Stimulated activated CD8-positive, alpha-beta memory T cell treated with anti-CD3 and anti-CD28 coated beads, Interleukin-12 subunit alpha, Interleukin-12 subunit beta, amount 100 ng/mL, for 4 hours (primary cell): ENCODE results near the gene DNASE2B.
"Not testable (repeated sequence)": the region's sequence is repeated elsewhere in the genome, so short reads cannot be mapped to it uniquely, and the experiment has no call there.

Source experiments
- DNase-seq: peaks from one replicate; pipeline ENCODE4 v3.0.0-alpha.2; 2020; ENCODE audit warnings: low read depth

DNASE2B gene

DNA sequence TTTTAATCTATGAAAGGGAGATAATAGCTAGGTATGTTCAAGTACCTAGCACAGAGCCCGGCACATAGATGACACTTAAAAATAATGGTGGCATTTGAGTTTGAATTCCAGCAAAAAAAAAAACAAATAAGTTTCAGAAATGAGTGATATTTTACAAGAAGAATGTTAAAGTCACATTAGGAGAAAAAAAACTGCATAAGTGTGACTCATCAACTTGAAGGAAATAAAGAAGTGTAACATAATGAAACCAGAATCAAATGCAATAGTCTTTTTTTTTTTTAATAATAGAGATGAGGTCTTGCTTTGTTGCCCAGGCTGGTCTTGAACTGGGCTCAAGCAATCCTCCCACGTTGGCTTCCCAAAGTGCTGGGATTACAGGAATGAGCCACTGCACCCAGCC is 17.1 kb downstream of the DNASE2B start:
- no peak for DNase-seq

GRCh38 chr1:84422909-84423308 is 24.6 kb downstream of the DNASE2B start:
- no peak for DNase-seq

DNA sequence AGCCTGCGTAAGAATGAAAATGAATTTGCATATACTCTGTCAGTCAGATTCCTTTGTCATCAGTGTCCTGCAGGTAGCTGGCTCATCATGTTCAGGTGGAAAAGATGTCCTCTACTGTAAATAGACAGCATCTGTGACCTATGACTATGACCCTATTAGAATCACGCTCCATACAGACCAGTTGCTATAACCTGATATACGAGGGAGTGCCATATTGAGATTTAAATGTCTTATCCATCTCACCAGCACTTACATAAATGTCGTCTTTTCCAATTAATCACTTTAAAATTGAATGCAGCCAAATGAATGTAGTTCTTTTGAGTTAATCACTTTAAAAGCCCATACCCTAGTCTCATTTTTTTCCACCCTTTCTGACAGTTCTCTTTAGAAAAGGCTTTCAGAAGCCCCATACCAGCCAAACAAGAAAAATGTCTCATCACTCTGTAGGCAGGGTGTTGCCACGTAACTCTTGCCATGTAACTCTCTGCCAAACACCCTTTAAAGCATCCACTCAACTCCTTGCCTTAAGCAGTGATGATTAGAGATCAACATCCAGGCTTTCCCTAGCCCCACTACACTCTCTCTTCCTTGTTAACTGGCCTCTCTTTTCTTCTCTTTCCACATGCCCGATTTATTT is 26.3 kb downstream of the DNASE2B start:
- no peak for DNase-seq

- DNase-seq, result no peak
Observed at GRCh38 chr1:84425150-84425896, 27.0 kb downstream of the DNASE2B start.

- DNase-seq, result no peak
Observed at GRCh38 chr1:84426376-84426775, 28.1 kb downstream of the DNASE2B start.

DNA sequence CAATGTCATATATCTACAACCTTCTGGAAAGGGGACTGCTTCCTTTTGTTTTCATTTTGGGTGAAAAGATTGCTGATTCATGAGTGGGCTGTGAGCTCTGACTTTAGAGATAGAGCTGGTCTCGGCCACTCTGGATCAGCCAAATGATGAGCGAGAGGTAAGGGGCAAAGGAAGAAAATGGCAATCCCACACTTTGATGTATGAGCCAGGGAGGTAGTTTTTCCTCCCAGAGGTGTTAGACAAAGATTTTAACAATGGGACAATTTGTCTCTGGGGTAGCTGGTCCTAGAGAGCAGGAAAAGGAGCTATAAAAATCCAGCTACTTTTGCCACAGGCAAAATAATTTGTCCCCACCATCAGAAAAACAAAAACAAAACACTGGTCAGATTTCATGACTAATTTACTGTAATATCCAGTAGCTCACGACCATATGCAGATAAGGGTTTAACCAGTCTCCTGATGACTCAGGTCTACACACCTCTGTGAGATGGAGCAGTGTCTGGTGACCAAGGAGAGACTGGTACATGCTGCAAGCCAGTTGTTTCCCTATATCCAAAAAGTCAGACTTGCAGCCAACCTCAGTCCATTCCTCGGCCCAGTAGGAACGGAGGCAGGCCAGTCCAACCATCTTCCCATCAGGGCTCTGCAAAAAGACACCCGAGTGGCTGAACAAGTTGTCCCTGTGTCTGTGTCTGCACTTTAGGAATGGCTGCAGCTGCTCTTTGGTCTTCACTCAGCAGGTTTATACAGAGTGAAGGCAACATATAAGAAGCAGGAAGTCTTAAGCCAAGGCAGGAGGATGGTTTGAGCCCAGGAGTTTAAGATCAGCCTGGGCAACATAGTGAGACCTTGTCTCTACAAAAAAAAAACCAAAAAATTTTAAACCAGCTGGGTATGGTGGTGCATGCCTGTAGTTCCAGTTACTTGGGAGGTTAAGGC is 29.2 kb downstream of the DNASE2B start:
- no peak for DNase-seq

DNA sequence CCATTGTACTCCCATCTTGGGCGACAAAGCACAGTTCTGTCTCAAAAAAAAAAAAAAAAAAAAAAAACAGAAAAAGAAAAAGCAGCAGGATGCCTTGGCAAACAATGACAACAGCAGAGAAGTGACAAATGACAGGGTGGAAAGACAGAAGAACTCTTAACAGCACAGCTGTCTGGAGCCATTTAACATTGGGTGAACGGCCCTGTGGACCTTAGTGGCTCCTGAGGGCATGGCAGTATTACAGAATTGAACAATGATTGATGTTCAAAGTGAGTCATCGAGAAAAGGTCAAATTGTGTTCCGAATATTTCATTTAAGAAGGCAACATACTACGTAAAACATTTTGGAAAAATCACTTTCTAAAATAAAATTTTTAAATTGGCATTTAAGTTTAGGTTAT is 30.0 kb downstream of the DNASE2B start:
- DNase-seq, result no peak

- DNase-seq, result no peak
Observed at GRCh38 chr1:84429231-84429630, 30.9 kb downstream of the DNASE2B start.

GRCh38 chr1:84430546-84430945 is 32.3 kb downstream of the DNASE2B start:
- no peak for DNase-seq

- DNase-seq, result no peak
Observed at GRCh38 chr1:84433258-84434080, 35.2 kb downstream of the DNASE2B start.

DNA sequence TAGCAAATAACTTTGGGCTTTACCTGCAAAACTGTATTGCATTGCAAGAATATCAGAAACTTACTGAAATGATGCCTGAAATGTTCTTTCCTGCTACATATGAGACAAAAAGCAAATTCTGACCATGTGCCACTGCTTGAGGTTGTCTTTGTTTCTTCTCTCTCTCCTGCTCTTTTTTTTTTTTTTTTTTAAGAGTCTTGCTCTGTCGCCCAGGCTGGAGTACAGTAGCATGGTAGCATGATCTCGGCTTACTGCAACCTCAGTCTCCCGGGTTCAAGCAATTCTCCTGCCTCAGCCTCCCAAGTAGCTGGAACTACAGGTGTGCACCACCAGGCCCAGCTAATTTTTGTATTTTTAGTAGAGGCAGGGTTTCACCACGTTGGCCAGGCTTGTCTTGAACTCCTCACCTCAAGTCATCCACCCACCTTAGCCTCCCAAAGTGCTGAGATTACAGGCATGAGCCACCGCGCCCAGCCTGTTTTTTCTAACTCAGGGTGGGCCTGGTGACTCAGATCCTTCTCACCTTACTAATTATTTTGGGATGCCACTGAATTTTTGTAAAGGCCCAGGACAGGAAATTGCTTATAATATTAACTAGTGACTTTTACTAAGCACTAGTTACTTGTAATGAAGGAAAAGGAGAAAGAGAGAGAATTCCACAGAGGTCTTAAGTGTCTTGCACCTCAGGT is 35.9 kb downstream of the DNASE2B start:
- no peak for DNase-seq

DNA sequence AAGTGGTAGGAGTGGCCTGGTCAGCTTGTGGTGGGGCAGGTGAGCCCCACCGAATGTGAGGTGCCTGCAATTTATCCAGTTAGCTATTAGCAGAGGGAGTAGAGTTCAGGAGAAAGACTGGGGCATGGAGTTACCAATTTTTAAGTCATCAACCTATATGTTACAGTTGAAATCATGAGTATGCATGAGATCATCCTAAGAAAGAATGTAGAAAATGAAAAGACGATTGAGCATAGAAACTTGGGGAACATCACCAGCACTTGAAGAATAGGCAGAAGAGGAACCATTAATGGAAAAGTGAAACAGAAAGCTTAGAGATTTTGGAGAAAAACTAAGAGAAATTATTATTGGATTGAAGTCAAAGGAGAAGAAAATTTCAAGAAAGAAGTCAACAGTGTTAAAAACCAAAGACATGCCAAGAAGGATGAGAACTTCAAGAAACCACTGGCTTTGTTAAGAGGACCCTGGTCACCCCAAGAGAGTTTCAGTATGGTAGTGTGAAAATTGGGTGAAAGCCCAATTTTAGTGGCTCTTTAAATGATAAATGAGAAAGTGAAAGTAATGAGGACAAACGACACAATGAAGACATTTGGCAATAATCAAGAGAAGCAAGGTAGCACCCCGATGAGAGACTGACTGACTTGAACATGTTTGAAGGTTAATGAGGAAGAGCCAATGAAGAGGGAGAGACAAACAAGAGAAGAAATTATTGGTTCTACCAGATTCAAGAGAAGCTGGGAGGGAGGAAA is 36.7 kb downstream of the DNASE2B start:
- DNase-seq, result no peak

DNA sequence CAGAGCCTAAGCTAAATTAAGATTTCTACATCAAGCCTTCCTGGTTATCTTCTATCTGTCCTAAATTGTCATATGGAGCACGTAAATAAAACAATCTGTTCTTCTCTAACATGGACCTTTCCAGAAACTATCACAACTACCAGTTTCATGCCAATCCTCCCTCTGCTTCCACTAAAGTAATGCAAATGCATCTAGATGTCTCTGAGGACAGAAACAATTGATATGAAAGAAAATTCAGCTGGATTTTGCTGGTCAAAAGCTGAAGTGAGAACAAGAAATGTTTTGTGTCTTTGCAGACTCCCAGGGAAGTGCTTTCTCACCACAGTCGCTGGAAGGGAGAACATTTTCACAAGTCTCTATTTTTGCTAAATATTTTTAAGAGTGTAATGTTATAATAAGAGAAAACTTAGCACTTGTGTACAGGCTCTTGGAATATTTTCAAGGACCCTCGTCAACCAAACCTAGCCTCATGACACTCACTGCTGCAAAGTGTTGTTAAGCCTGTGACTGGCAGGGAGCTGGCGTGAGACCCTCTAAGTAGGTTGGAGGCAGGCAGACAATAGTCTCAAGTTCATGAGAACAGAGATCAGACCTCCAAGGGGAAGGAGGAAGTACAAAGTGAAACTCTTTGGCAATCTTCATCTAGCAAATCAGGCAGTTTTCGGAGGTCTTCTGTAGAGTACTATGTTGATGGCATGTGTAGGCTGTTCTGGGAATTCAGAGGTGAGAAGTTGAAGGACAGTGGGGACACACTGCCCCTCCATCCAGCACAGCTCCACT is 38.8 kb downstream of the DNASE2B start:
- no peak for DNase-seq

GRCh38 chr1:84442256-84442655 is 44.0 kb downstream of the DNASE2B start:
- no peak for DNase-seq

DNA sequence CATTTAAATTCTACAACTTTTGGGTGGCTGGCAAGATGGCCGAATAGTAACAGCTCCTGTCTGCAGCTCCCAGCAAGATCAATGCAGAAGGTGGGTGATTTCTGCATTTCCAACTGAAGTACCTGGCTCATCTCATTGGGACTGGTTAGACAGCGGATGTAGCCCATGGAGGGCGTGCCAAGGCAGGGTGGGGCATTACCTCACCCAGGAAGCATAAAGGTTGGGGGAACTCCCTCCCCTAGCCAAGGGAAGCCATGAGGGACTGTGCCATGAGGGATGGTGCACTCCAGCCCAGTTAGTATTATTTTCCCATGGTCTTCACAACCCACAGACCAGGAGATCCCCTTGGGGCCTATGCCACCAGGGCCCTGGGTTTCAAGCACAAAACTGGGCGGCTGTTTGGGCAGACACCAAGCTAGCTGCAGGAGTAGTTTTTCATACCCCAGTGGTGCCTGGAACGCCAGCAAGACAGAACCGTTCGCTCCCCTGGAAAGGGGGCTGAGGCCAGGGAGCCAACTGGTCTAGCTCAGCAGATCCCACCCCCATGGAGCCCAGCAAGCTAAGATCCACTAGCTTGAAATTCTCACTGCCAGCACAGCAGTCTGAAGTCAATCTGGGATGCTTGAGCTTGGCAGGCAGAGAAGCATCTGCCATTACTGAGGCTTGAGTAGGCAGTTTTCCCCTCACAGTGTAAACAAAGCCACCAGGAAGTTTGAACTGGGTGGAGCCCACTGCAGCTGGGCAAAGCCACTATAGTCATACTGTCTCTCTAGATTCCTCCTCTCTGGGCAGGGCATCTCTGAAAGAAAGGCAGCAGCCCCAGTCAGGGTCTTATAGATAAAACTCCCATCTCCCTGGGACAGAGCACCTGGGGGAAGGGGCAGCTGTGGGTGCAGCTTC is 44.7 kb downstream of the DNASE2B start:
- not testable (repeated sequence) for DNase-seq

- not testable (repeated sequence) for DNase-seq
Observed at GRCh38 chr1:84448704-84449103, 50.4 kb downstream of the DNASE2B start.

- DNase-seq, result no peak
Observed at GRCh38 chr1:84450910-84451309, 52.6 kb downstream of the DNASE2B start.

GRCh38 chr1:84452436-84452835 is 54.2 kb downstream of the DNASE2B start:
- no peak for DNase-seq

GRCh38 chr1:84462118-84462517 is 63.8 kb downstream of the DNASE2B start:
- DNase-seq, result no peak
